HepG2 (cell line): Measurements from ENCODE around the gene CRB1.

ENCODE experiments used
- CTCF ChIP-seq: sonication (generic); formaldehyde crosslinking; IDR thresholded peaks from 2 replicates; pipeline ENCODE4 v1.5.0; 2020; ENCODE audit warnings: mild to moderate bottlenecking, missing genetic modification reagents, moderate library complexity
- DRAP1 ChIP-seq: IDR thresholded peaks from 2 replicates; pipeline ENCODE4 v1.6.1; 2016; ENCODE audit warnings: missing genetic modification reagents, missing compliant biosample characterization
- ELK4 ChIP-seq: sonication (generic); formaldehyde crosslinking; IDR thresholded peaks from 2 replicates; pipeline ENCODE4 v1.9.0; 2021; ENCODE audit warnings: missing genetic modification reagents, borderline replicate concordance
- EP300 ChIP-seq, 3 experiments: sonication (generic) in 1 of 3; formaldehyde crosslinking in 1 of 3; IDR thresholded peaks; 2 replicates each; pipeline versions ENCODE4 v1.5.1 to v1.6.1; 2011 to 2020; ENCODE audit warnings: low read depth in 2 of 3, low read length in 2 of 3, borderline replicate concordance in 1 of 3, improper control_type of control experiment in 1 of 3, mild to moderate bottlenecking in 1 of 3, missing genetic modification reagents in 1 of 3, moderate library complexity in 1 of 3
- FOSL1 ChIP-seq: sonication (generic); formaldehyde crosslinking; IDR thresholded peaks from 2 replicates; pipeline ENCODE4 v1.9.0; 2021; ENCODE audit warnings: missing genetic modification reagents, borderline replicate concordance
- KLF6 ChIP-seq: IDR thresholded peaks from 2 replicates; pipeline ENCODE4 v1.8.0; 2016; ENCODE audit warnings: missing biosample characterization, missing genetic modification reagents
- PATZ1 ChIP-seq: sonication (generic); formaldehyde crosslinking; IDR thresholded peaks from 2 replicates; pipeline ENCODE4 v1.4.0; 2020; ENCODE audit warnings: missing genetic modification reagents
- PCBP1 ChIP-seq: fragments of 200-400 bp; formaldehyde crosslinking; IDR thresholded peaks from 2 replicates; pipeline ENCODE4 v1.6.1; 2017; ENCODE audit warnings: mild to moderate bottlenecking, low read depth, low read length, borderline replicate concordance
- POLR2A ChIP-seq, 2 experiments: IDR thresholded peaks; 2 replicates each; pipeline ENCODE4 v1.6.1; 2011; ENCODE audit warnings: low read depth in 2 of 2, low read length in 2 of 2, mild to moderate bottlenecking in 1 of 2, moderate library complexity in 1 of 2; ENCODE audit not compliant: insufficient read depth in 1 of 2
- SPEN ChIP-seq: sonication (generic); formaldehyde crosslinking; IDR thresholded peaks from 2 replicates; pipeline ENCODE4 v1.5.1; 2020; ENCODE audit warnings: low read depth, mild to moderate bottlenecking, missing genetic modification reagents
- ZKSCAN8 ChIP-seq: IDR thresholded peaks from 2 replicates; pipeline ENCODE4 v1.6.1; 2016; ENCODE audit warnings: borderline replicate concordance, missing genetic modification reagents, missing compliant biosample characterization
- ZNF10 ChIP-seq: sonication (generic); formaldehyde crosslinking; IDR thresholded peaks from 2 replicates; pipeline ENCODE4 v1.4.0; 2020; ENCODE audit warnings: mild to moderate bottlenecking, low read depth, missing genetic modification reagents, borderline replicate concordance
- ZNF3 ChIP-seq: IDR thresholded peaks from 2 replicates; pipeline ENCODE4 v1.7.0; 2017; ENCODE audit warnings: inconsistent platforms

GRCh38 chr1:197235355-197235754 is 32.7 kb upstream of the CRB1 start:
- TF ChIP-seq ZNF10 (CRISPR knock-in tag) = no peak
- no peak for TF ChIP-seq ZKSCAN8 (CRISPR knock-in tag)
- TF ChIP-seq ZNF3 = no peak
- TF ChIP-seq POLR2A (IDR thresholded peaks at IDR 0.05; ENCODE audit: insufficient read depth in 1 of 2, low read depth in 2 of 2, low read length in 2 of 2) = no peak
- TF ChIP-seq DRAP1 (CRISPR knock-in tag) = no peak
- TF ChIP-seq KLF6 = no peak
- no peak for TF ChIP-seq PCBP1
- no peak for TF ChIP-seq CTCF (CRISPR knock-in tag)
- TF ChIP-seq EP300 (IDR thresholded peaks at IDR 0.05; ENCODE audit: low read depth in 2 of 2, low read length in 2 of 2) = no peak
- TF ChIP-seq EP300 (CRISPR knock-in tag; IDR thresholded peaks at IDR 0.05; ENCODE audit: borderline replicate concordance) = no peak
- no peak for TF ChIP-seq ELK4 (CRISPR knock-in tag)
- no peak for TF ChIP-seq PATZ1
- TF ChIP-seq FOSL1 = no peak
- no peak for TF ChIP-seq SPEN
